Islet of Langerhans (tissue), 1 donor: Measurements from ENCODE around the gene CDO1.

Source experiments
- FAIRE-seq: peaks from one replicate; lab custom pipeline; 2011; peaks lifted over from hg19 to GRCh38; lab: Jason Lieb, UNC

CDO1 gene

DNA sequence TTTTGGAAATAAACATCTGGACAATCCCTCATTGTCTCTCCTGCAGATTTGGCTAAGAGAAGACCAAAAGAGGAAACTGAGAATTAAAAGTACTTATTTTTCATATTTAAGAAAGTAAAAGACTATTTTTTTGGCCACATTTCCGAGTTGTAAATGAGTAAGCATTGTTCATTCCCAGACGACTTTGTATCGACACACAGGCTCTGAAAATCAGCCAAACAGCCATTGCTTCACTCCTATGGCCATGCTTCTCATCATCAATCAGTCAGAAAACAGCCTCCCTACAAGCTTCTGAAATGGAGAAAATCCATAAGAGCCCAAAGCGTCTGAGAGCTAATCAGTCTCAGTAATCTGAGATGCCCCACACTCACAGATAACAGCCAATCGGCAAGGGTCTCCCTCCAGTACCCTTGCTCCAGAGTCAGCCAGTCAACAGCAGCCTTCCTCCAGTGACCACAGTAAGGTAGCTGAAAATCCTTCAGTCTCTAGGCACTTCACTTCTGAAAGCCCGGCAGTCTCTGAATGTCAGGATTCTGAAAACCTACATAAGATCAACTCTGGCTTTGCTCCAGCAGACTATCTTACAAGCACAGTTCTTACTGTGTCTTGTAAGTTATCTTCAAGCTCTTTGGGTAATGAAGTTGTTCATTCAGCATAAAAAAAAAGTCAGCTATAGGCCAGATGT lies 30.9 kb downstream of the CDO1 start:
- FAIRE-seq = no peak

- FAIRE-seq = no peak
These were observed 38.0 kb downstream of the CDO1 start for GRCh38 chr5:115778417-115778816.

DNA sequence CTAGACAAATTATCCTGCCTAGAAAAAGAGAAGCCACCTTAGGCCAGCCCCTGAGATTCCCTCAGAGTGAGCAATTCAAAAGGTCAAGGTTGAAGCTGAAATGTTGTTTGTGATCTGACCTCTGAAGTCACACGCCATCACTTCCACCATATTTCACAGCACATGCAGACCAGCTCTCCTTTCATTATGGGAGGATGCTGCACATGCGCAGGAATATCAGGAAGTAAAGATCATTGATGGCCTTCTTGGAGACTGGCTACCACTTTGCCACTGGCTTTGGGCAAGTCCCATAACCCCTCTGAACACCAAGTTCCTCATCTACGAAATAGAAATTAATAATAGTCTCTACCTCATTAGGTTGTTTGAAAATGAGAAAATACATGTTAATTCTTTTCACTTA lies 39.5 kb downstream of the CDO1 start:
- FAIRE-seq = no peak

GRCh38 chr5:115775999-115776398 lies 40.5 kb downstream of the CDO1 start:
- no peak for FAIRE-seq

- FAIRE-seq = no peak
These were observed 41.8 kb downstream of the CDO1 start for GRCh38 chr5:115774684-115775083.

GRCh38 chr5:115772731-115773475 lies 43.6 kb downstream of the CDO1 start:
- FAIRE-seq = no peak

GRCh38 chr5:115770466-115770865 lies 46.0 kb downstream of the CDO1 start:
- no peak for FAIRE-seq

- FAIRE-seq = no peak
These were observed 49.0 kb downstream of the CDO1 start for GRCh38 chr5:115767424-115767823.

- FAIRE-seq = no peak
These were observed 49.9 kb downstream of the CDO1 start for GRCh38 chr5:115766608-115767007.

DNA sequence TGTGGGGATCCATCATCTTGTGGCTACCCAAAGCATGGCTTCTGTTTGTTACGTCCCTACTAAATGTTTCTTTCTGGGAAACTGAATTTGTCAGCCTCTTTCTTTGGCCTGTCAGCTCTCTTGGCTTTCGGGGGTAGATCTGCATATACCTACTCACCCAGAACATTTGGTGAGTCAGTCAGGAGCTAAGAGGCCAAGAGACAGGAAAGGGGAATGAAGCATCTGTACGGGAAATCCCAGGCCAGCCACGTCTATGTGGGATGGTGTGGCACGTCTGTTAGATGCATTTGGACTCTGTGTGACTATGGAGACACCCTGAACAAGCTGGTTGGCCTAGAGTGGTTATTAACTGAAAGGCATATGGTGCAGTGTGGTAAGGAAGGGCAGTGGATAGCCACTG lies 58.1 kb downstream of the CDO1 start:
- no peak for FAIRE-seq

GRCh38 chr5:115755675-115756074 lies 60.8 kb downstream of the CDO1 start:
- FAIRE-seq = no peak
